Ovary (tissue), 9 donors: Measurements from ENCODE around the gene MRPS5. TPM values are rescaled to one million over a fixed set of nuclear protein-coding genes. Genes with fewer than 3 reads are reported as not detected.
"Not testable (repeated sequence)": the region's sequence is repeated elsewhere in the genome, so short reads cannot be mapped to it uniquely, and the experiment has no call there.

ENCODE experiments used
- DNase-seq, 5 donors: peaks; one replicate each; pipeline ENCODE4 v3.0.0-alpha.2; 2019 to 2020
- H3K27ac ChIP-seq, 2 donors: fragments of 200-600 bp; one replicate each; pipeline versions ENCODE4 v1.5.1 to v1.8.0; 2019 to 2022
- H3K27me3 ChIP-seq: fragments of 200-600 bp; one replicate; pipeline ENCODE4 v1.8.0; 2022
- H3K36me3 ChIP-seq: fragments of 200-600 bp; sonication (generic); one replicate; pipeline ENCODE4 v1.5.1; 2019
- H3K4me1 ChIP-seq: one replicate; pipeline ENCODE4 v1.8.1; 2013; ENCODE audit warnings: mild to moderate bottlenecking, moderate library complexity; ENCODE audit not compliant: insufficient read depth
- H3K4me3 ChIP-seq: fragments of 200-600 bp; sonication (generic); one replicate; pipeline ENCODE4 v1.5.1; 2017
- H3K9me3 ChIP-seq, 2 donors: fragments of 200-600 bp in 1 of 2; sonication (generic) in 1 of 2; one replicate each; pipeline versions ENCODE4 v1.5.1 to v1.8.1; 2013 to 2019; ENCODE audit warnings: mild to moderate bottlenecking in 1 of 2, moderate library complexity in 1 of 2
- EP300 ChIP-seq: sonication (generic); formaldehyde crosslinking; IDR thresholded peaks from one replicate; pipeline ENCODE4 v1.6.1; 2017; ENCODE audit warnings: antibody characterized with exemption
- POLR2A ChIP-seq: fragments of 450-650 bp; IDR thresholded peaks from one replicate; pipeline ENCODE4 v1.6.1; 2017; ENCODE audit warnings: antibody characterized with exemption, mild to moderate bottlenecking, moderate library complexity
- WGBS, 3 donors: extraction: QIAGEN DNeasy Blood & Tissue Kit in 1 of 3; methylation state at CpG; one replicate each; pipeline versions ENCODE4 v1.1.5 to v1.1.7; 2013 to 2017; 5-methylcytosine and 5-hydroxymethylcytosine counted together
- intact Hi-C, 4 donors: fragments of 100-400 bp; cut with DNase I; formaldehyde crosslinking; loops; one replicate each; pipeline versions ENCODE4 v1.11.0 to v1.15.1; 2022 to 2023
- polyA plus RNA-seq, 2 donors: library from polyadenylated mRNA; stranded (reverse); fragments of 200-250 nt in 1 of 2; fragments of 350-450 nt in 1 of 2; fragmentation: Illumina TruSeq in 1 of 2; extraction: RNeasy Lipid Tissue Mini Kit (QIAGEN cat#74804) in 1 of 2; gene quantifications; one replicate each; pipeline ENCODE4 v1.2.3, GENCODE V29; 2013 to 2014
- total RNA-seq, 7 donors: library from RNA; depleted of rRNA in 2 of 7; stranded (reverse); fragments of >200 nt in 2 of 7; fragmentation: NEBNext Ultra II Directional in 3 of 7; extraction: Animal tissue kit (Norgen Biotek cat#: 25700) in 3 of 7; gene quantifications; one replicate each; pipeline versions ENCODE4 v1.1.0 to v1.2.4, GENCODE V29; 2016 to 2023
- TF ChIP-seq, protein P1 (sequence below), 3 donors: fragments of 450-650 bp in 2 of 3; fragments of 200-600 bp in 1 of 3; IDR thresholded peaks; one replicate each; pipeline versions ENCODE4 v1.5.1 to v1.8.0; 2016 to 2022; ENCODE audit warnings: antibody characterized with exemption in 3 of 3, mild to moderate bottlenecking in 1 of 3
- donor health status: DM: no; HTN: no; CAD: no; lungs with moderate emphysema.
- donor health status: DM: no; HTN: no; CAD: no.
- donor health status: Bipolar disorder and iron deficiency.
- donor health status: DM: yes; HTN: yes; CAD: no.
- donor health status: DM: no; HTN: no; CAD: no.
- donor health status: DM: yes; HTN: yes; CAD: no.

MRPS5 gene
- total and polyA plus RNA-seq, 9 donors: 32.4 to 62.9 (median 39.7) TPM

DNA sequence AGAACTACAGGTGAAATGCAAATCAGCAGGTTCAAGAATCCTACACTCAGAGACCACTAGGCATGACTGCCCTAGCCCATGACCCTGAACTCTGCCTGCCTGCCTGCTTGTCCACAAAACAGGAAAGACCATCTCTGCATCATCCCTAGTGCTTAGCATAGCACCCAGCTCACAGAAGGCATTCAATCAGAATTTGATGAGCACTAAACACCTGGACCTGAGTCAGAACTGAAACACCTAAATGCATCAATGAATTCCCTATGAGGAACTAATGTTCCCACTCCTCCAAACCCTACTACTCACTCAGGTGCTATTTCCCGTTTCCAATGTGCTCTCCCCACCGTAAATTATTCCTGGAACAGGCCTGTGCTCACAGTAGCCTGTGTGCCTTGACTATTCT, 21.7 kb downstream of the MRPS5 start:
- H3K27me3 ChIP-seq: no peaks in the 10 kb centered on the region
- no peaks in the 10 kb centered on the region for H3K9me3 ChIP-seq
- H3K36me3 ChIP-seq: no peaks in the 10 kb centered on the region
- 85 to 89% (median 87%) methylated on average over 2 of the region's 2 CpGs for WGBS, 3 donors
- intact Hi-C loops: no loop called here
- TF ChIP-seq, protein P1, sequence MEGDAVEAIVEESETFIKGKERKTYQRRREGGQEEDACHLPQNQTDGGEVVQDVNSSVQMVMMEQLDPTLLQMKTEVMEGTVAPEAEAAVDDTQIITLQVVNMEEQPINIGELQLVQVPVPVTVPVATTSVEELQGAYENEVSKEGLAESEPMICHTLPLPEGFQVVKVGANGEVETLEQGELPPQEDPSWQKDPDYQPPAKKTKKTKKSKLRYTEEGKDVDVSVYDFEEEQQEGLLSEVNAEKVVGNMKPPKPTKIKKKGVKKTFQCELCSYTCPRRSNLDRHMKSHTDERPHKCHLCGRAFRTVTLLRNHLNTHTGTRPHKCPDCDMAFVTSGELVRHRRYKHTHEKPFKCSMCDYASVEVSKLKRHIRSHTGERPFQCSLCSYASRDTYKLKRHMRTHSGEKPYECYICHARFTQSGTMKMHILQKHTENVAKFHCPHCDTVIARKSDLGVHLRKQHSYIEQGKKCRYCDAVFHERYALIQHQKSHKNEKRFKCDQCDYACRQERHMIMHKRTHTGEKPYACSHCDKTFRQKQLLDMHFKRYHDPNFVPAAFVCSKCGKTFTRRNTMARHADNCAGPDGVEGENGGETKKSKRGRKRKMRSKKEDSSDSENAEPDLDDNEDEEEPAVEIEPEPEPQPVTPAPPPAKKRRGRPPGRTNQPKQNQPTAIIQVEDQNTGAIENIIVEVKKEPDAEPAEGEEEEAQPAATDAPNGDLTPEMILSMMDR (IDR thresholded peaks at IDR 0.05): no peak
- TF ChIP-seq POLR2A (no peak), EP300 (no peak)
- no peak overlapping the region for H3K27ac ChIP-seq
- H3K4me3 ChIP-seq: no peak overlapping the region
- H3K4me1 ChIP-seq: no peaks in the 10 kb centered on the region
- DNase-seq: no peak

DNA sequence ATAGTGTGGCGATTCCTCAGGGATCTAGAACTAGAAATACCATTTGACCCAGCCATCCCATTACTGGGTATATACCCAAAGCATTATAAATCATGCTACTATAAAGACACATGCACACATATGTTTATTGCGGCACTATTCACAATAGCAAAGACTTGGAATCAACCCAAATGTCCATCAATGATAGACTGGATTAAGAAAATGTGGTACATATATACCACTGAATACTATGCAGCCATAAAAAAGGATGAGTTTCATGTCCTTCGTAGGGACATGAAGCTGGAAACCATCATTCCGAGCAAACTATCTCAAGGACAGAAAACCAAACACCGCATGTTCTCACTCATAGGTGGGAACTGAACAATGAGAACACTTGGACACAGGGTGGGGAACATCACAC, 23.3 kb downstream of the MRPS5 start:
- H3K36me3 ChIP-seq, H3K4me3 ChIP-seq, intact Hi-C loops, H3K9me3 ChIP-seq, H3K27ac ChIP-seq, H3K4me1 ChIP-seq, H3K27me3 ChIP-seq, DNase-seq: not testable (repeated sequence)
- whole genome bisulfite sequencing, 3 donors: 96 to 100% (median 99%) methylated on average over 5 of the region's 5 CpGs

DNA sequence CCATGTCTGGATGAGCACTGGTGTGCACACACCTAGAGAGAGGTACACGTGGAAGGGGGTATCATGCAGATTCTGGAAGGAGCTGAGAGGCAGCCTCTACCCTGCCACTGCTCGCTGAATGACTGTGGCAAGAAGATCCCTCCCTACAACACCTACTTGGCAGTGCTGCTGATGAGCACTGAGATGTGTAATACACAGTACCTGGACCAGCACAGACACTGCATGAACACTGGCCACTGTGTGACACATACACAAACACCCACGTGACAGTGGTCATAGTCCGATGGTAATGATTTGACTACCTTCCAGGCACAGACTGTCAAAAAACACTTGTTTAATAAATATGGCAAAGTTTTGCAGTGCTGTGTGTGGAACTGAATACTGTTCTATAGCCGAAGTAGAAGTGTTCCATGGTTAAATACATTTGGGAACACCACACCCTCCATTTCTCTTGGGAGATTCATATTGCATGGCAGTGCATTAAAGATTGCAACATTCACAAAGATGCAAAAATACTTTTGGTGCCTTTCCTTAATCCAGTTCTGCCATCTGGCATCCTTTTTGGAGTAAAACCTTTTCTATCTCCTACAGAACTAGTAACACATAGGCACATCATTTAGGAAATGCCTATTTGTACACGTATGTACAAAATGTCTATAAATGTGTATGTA, 29.6 kb downstream of the MRPS5 start:
- 95 to 96% (median 95%) methylated on average over 6 of the region's 6 CpGs for WGBS, 3 donors
- Histone ChIP-seq H3K4me3 (no peak overlapping the region), H3K27me3 (no peaks in the 10 kb centered on the region), H3K36me3 (no peaks in the 10 kb centered on the region), H3K27ac (no peak overlapping the region), H3K9me3 (no peaks in the 10 kb centered on the region), H3K4me1 (no peaks in the 10 kb centered on the region)
- intact Hi-C loops: no loop called here
- TF ChIP-seq, protein P1 (IDR thresholded peaks at IDR 0.05): no peak
- TF ChIP-seq EP300: no peak
- TF ChIP-seq POLR2A: no peak
- DNase-seq: no peak

DNA sequence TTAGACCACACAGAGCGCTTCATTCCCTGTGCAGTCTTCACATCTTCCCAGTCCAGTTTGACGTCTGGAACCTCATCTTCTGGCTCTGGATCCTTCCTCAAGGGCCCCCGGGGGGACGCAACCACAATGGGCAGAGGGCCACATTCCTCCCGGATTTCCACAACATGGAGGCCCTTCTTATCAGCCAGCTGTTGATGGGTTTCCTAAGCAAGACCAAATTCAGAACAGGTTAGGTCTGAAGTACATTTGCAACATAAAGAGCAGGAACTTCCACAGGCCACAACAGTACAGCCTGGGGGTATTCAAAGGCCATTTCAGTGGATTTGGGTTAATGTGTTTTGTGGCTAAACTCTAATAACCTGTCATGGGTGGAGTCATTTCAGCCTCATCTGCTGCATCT, 34.2 kb downstream of the MRPS5 start:
- intact Hi-C loops: no loop called here
- H3K4me1 ChIP-seq: no peaks in the 10 kb centered on the region
- TF ChIP-seq POLR2A (no peak), EP300 (no peak)
- TF ChIP-seq, protein P1 (IDR thresholded peaks at IDR 0.05): no peak
- no peak overlapping the region for H3K27ac ChIP-seq
- H3K4me3 ChIP-seq: no peak overlapping the region
- no peaks in the 10 kb centered on the region for H3K9me3 ChIP-seq
- H3K36me3 ChIP-seq: no peaks in the 10 kb centered on the region
- H3K27me3 ChIP-seq: no peaks in the 10 kb centered on the region
- no peak for DNase-seq
- WGBS, 3 donors: 85 to 92% (median 87%) methylated on average over 5 of the region's 5 CpGs

DNA sequence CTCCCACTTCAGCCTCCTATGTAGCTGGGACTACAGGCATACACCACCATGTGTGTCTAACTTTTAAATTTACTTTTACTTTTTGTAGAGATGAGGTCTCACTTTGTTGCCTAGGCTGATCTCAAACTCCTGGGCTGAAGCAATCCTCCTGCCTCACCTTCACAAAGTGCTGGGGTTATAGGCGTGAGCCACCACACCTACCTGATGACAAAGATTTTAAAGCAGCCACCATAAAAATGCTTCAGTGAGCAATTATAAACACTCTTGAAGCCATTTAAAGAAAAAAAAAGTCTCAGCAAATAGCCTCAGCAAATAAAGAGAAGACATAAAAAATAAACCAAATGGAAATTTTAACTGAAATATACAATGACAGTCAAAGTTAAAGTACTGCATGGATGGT, 35.6 kb downstream of the MRPS5 start:
- no peak for TF ChIP-seq EP300
- TF ChIP-seq POLR2A: no peak
- TF ChIP-seq, protein P1 (IDR thresholded peaks at IDR 0.05): no peak
- H3K9me3 ChIP-seq: no peaks in the 10 kb centered on the region
- 97 to 100% (median 100%) methylated on average over 1 of the region's 1 CpG for WGBS, 3 donors
- no peak overlapping the region for H3K4me3 ChIP-seq
- intact Hi-C loops: no loop called here
- no peak for DNase-seq
- H3K27me3 ChIP-seq: no peaks in the 10 kb centered on the region
- H3K27ac ChIP-seq: no peak overlapping the region
- no peaks in the 10 kb centered on the region for H3K36me3 ChIP-seq
- no peaks in the 10 kb centered on the region for H3K4me1 ChIP-seq
